Left renal pelvis (tissue), 4 donors: ENCODE data around the gene GPATCH1. TPM values are rescaled to one million over a fixed set of nuclear protein-coding genes. Genes with fewer than 3 reads are reported as not detected.
A peak's percentile ranks its signal among the peaks of the same experiment; 100 is the strongest.
"Not testable (repeated sequence)": the region's sequence is repeated elsewhere in the genome, so short reads cannot be mapped to it uniquely, and the experiment has no call there.

Source experiments
- DNase-seq, 4 donors: peaks; one replicate each; pipeline ENCODE4 v3.0.0-alpha.2; 2013; ENCODE audit warnings: low read depth in 4 of 4, low spot score in 3 of 4
- polyA plus RNA-seq, 4 donors: library from polyadenylated mRNA; unstranded; fragments of 120-200 nt; gene quantifications; one replicate each; pipeline ENCODE4 v1.2.1, GENCODE V29; 2013; ENCODE audit not compliant: insufficient read length in 4 of 4

GPATCH1 gene
- polyA plus RNA-seq, 4 donors = 9.9 to 17.5 (median 12.8) TPM

DNA sequence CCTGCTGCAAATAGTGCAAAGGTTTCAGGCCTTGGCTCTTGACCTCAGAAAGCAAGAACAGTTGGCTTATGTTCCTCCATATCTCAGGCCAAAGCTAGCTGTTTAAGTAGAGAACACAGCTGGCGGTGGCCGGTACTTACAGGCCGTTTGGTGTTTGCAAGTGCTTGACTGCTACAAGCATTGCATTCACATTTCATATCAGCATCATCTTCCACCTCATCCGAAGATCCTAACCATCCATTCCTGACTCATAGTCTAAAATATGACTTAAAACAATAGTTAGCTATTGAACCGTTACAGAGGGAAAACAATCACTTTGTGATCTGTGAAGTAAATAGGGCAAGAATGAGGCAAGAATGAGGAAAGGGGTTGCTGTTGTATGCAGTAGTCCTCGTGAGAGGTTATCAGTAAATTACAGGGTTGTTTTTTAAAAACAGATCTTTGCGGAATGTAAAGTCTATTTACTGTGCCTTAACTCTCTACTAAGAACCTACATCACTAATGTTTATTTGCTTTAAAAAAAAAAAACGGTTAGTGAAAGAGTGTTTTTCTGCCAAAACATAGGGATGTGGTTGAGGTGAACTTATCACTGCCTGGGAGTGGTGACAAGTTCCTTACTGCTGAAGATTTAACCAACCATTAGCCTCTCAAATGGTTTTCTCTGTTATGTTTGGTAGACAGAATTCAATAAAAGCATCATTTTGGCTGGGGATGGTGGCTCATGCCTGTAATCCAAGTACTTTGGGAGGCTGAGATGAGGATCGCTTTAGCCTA, 29.3 kb downstream of the GPATCH1 start:
- no peak for DNase-seq

- no peak for DNase-seq
These were observed 30.6 kb downstream of the GPATCH1 start for GRCh38 chr19:33111587-33111986.

- DNase-seq = no peak
These were observed 33.3 kb downstream of the GPATCH1 start for GRCh38 chr19:33114312-33114711.

- no peak for DNase-seq
These were observed 36.5 kb downstream of the GPATCH1 start for GRCh38 chr19:33117501-33117900.

DNA sequence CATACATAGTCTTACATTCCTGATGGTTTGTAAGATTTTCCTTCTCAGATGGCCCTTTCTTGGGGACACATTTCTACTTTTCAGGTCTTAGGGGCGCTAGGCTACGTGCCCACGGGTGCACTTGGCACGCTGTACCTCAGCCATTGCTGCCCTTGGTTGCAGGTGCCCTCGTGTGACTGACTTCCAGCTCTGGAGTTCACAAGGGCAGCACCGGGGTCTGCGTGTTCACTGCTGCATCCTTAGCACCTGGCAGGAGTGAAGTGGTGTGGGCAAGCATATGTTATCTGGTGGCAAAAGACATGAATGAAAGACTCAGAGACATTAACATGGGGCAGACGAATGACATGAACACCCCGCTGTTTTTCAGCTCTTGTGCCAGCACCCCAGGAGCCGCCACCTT, 37.7 kb downstream of the GPATCH1 start:
- no peak for DNase-seq

- no peak for DNase-seq
These were observed 43.5 kb downstream of the GPATCH1 start for GRCh38 chr19:33124207-33125098.

- peak in 1 of 4 donors; percentile 12 for DNase-seq
These were observed 45.0 kb downstream of the GPATCH1 start for GRCh38 chr19:33125929-33126388.

- DNase-seq = not testable (repeated sequence)
These were observed 45.7 kb downstream of the GPATCH1 start for GRCh38 chr19:33126712-33127111.

- no peak for DNase-seq
These were observed 48.9 kb downstream of the GPATCH1 start for GRCh38 chr19:33129901-33130300.

- DNase-seq = no peak
These were observed 49.5 kb downstream of the GPATCH1 start for GRCh38 chr19:33130433-33130832.

GRCh38 chr19:33132021-33132420, 51.0 kb downstream of the GPATCH1 start, which contains the start of gene WDR88:
WDR88 (plus strand) TSS chr19:33132114; CDS start chr19:33132170, 56 bp downstream.
- no peak for DNase-seq

DNA sequence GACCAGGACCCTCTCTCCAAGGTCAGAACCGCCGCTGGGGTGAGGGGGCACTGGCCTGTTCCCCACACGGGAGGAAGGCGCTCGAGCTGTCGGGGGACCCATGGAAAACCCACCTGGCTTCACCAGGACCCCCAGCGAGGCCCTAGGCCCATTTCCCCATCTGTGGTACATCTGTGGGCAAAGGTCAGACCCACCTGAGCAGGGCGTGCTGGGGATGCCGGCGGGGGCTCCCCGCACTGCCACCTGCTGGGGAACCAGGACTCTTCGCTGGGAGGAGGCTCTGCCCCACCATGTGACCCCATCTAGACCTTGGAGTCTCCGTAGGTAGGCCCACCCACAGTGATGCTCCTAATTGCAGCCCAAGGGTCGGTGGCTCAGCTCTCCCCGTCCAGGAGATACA, 51.4 kb downstream of the GPATCH1 start:
- DNase-seq = no peak

- DNase-seq = no peak
These were observed 52.6 kb downstream of the GPATCH1 start for GRCh38 chr19:33133438-33134031.

DNA sequence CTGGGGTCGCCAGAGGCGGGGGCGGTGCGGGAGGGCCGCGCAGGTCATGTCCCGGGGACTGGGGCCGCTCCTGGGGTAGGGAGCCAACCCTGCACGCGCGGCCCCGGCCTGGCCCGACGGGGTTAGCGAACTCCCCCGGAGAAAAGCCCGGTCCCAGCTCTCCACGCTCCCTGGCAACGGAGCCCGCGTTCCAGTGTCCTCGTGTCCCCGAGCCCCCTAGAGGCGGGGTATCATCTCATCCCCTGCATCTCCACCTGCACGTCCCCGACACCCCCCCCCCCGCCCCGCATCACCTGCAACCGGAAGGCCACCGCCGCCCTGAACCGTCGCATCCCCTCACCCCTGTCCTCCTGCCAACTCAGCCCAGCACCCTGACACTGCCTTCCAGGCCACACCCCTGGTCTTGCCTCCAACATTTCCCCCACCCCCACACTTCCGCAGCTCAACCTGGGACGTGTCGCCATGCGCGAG, 53.6 kb downstream of the GPATCH1 start:
- DNase-seq = no peak

GRCh38 chr19:33139165-33139564, 58.2 kb downstream of the GPATCH1 start:
- DNase-seq = no peak

GRCh38 chr19:33143897-33144405, 63.0 kb downstream of the GPATCH1 start:
- DNase-seq = peak in 3 of 4 donors; percentile 30 to 37 (median 33)

DNA sequence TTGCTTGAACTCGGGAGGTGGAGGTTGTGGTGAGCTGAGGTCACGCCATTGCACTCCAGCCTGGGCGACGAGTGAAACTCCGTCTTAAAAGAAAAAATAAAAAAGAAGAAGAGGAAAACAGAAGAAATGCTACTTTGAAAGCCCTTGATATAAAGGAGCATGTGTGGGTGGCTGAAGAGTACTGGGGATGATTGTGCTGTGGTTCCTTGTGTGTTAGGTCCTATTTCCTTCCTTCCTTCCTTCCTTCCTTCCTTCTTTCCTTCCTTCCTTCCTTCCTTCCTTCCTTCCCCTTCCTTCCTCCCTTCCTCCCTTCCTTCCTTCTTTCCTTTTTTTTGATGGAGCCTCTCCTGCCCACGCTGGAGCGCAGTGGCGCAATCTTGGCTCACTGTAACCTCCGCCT, 65.2 kb downstream of the GPATCH1 start:
- DNase-seq = no peak

DNA sequence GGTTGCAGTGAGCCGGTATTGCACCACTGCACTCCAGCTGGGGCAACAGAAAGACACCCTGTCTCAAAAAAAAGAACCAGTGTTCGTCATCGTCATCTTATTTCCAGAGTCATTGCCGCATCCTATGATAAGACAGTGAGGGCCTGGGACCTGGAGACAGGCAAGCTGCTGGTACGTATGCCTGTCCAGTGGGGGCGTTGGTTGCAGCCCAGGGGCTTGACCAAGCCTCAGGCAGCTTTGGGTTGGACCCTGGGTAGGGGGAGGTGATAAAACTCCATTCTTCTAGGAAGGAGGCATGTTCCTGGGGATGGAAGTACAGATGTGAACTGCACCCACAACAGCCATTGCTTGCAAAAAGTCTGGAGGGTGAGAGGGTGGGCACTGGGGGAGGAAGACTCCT, 66.6 kb downstream of the GPATCH1 start:
- DNase-seq = no peak

GRCh38 chr19:33150852-33151518, 70.0 kb downstream of the GPATCH1 start:
- DNase-seq = no peak

DNA sequence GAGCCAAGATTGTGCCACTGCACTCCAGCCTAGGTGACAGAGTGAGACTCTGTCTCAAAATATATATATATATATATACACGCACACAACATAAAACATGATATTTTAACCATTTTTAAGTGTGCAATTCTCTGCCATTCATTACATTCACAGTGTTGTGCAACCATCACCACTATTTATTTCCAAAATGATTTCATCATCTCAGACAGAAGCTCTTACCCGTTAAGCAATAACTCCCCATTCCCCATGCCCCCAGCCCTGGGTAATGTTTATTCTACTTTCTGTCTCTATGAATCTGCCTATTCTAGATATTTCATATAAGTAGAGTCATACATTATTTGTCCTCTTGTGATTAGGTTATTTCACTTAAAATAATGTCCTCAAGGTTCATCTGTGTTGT, 71.2 kb downstream of the GPATCH1 start:
- no peak for DNase-seq
